BJ (cell line): ENCODE results near the gene KAZALD1. TPM values are rescaled to one million over a fixed set of nuclear protein-coding genes. Genes with fewer than 3 reads are reported as not detected.

ENCODE experiments used
- CTCF ChIA-PET: fragments of 350-600 bp; formaldehyde crosslinking; extraction: SDS; loops from one replicate; lab custom pipeline; 2021; ENCODE audit warnings: antibody characterized with exemption, inconsistent platforms; lab: Yijun Ruan, JAX
- POLR2A ChIA-PET: fragments of 300-600 bp; sonication (Branson Sonifier 250); formaldehyde crosslinking; extraction: SDS; loops from one replicate; lab custom pipeline; 2021; ENCODE audit warnings: antibody characterized with exemption; lab: Charles Lee
- DNase-seq: peaks from one replicate; pipeline ENCODE4 v3.0.0-alpha.2; 2011; ENCODE audit warnings: low read depth
- H3K27me3 ChIP-seq: 2 replicates; pipeline ENCODE4 v1.6.0; 2011; ENCODE audit warnings: low read length; ENCODE audit not compliant: control insufficient read depth, insufficient read depth
- H3K36me3 ChIP-seq: 2 replicates; pipeline ENCODE4 v1.5.1; 2011; ENCODE audit warnings: low read length; ENCODE audit not compliant: control insufficient read depth, insufficient read depth
- H3K4me3 ChIP-seq: 2 replicates; pipeline ENCODE4 v1.5.1; 2011; ENCODE audit warnings: low read depth, mild to moderate bottlenecking, control low read depth, low read length
- polyA plus RNA-seq: library from polyadenylated mRNA; depleted of rRNA; stranded (reverse); fragments of >200 nt; gene quantifications from 2 replicates; pipeline ENCODE4 v1.2.3, GENCODE V29; 2011
- TF ChIP-seq, protein P1 (sequence below): IDR thresholded peaks from 2 replicates; pipeline ENCODE4 v1.5.1; 2011; ENCODE audit warnings: low read depth, mild to moderate bottlenecking, control low read depth, inconsistent platforms, low read length, moderate library complexity; ENCODE audit not compliant: insufficient read depth

The KAZALD1 gene
- polyA plus RNA-seq, 1 experiment: 32.4 TPM

DNA sequence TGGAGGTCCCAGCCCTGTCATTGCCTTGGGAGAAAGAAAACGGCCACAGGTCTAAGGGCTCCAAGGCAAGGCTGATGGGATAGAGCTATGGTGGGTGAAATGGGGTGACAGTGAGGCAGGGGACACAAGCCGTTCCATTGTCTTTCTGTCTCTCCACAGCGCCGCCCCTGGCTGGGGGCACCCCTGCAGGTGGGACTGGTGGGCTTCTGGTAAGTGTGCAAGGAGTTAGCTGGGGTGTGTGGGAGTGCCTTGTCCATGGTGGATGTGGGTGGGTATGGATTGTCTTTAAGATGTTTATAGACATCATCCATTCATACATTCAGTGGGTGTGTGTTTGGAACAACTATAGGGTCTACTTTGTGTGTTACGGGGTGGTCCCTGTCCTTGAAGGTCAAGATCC lies 23.3 kb upstream of the KAZALD1 start:
- peaks cover 46% of the 10 kb centered on the region for H3K36me3 ChIP-seq

DNA sequence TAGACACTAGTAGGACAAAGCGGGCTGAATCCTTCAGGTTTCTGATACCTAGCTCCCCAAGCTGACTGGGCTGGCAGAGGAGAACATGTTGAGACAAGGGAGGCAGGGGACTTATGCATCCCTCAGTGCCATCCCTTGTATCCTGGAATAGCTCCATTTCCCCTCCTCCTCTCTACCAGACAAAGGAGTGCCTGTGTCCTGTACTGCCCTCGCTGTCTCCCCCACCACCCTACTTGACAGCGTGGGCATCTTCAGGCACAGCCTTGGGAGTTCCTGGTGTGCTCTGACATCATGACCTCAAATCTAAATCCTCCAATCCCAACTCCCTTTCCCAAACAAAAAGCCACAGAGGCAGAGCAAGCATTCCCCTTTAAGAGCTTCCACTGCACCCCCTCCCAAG lies 21.7 kb upstream of the KAZALD1 start:
- Histone ChIP-seq H3K4me3 (no peak overlapping the region), H3K27me3 (no peaks in the 10 kb centered on the region), H3K36me3 (peaks cover 44% of the 10 kb centered on the region)
- POLR2A ChIA-PET: no interaction called here
- TF ChIP-seq, protein P1, sequence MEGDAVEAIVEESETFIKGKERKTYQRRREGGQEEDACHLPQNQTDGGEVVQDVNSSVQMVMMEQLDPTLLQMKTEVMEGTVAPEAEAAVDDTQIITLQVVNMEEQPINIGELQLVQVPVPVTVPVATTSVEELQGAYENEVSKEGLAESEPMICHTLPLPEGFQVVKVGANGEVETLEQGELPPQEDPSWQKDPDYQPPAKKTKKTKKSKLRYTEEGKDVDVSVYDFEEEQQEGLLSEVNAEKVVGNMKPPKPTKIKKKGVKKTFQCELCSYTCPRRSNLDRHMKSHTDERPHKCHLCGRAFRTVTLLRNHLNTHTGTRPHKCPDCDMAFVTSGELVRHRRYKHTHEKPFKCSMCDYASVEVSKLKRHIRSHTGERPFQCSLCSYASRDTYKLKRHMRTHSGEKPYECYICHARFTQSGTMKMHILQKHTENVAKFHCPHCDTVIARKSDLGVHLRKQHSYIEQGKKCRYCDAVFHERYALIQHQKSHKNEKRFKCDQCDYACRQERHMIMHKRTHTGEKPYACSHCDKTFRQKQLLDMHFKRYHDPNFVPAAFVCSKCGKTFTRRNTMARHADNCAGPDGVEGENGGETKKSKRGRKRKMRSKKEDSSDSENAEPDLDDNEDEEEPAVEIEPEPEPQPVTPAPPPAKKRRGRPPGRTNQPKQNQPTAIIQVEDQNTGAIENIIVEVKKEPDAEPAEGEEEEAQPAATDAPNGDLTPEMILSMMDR: no peak
- CTCF ChIA-PET: interaction anchor here (0.6 to 27.0 kb wide), 6 partner anchors 9 to 860 kb away, joined by 3 to 676 read pairs (median 4); partner anchors contain the start of genes KAZALD1, PDZD7 and SFXN3
- no peak for DNase-seq

More for the DNA sequence above, 23.3 kb upstream of the KAZALD1 start:
- POLR2A ChIA-PET: no interaction called here
- Histone ChIP-seq H3K27me3 (no peaks in the 10 kb centered on the region), H3K4me3 (no peak overlapping the region)
- TF ChIP-seq, protein P1: no peak
- DNase-seq: no peak
- CTCF ChIA-PET: interaction anchor here (0.9 to 27.0 kb wide), 2 partner anchors 24 to 57 kb away, joined by 3 to 676 read pairs; partner anchors contain the start of gene KAZALD1

DNA sequence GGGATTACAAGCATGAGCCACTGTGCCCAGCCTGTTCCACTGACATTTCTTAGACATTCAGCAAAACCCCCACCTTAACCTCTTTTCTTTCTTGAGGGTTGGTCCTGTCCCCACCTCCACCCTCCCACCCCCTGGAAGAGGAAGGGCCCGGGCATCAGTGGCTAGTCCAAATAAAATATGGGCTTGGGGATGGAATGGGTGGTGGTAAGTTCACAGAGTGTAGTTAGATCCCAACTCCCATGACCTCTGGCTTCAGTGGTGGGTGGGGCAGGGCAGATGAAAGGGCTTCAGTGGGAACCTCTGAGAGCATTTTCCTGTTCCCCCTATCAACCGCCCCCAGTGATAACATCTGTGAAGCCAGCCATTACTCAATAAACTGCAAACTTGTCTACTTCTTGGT lies 20.9 kb upstream of the KAZALD1 start:
- H3K36me3 ChIP-seq: peaks cover 37% of the 10 kb centered on the region
- DNase-seq: no peak
- TF ChIP-seq, protein P1: no peak
- no peak overlapping the region for H3K4me3 ChIP-seq
- POLR2A ChIA-PET: no interaction called here
- CTCF ChIA-PET: interaction anchor here (0.8 to 27.0 kb wide), 10 partner anchors 10 to 102 kb away, joined by 3 to 676 read pairs (median 6); partner anchors contain the start of genes KAZALD1, PDZD7 and SFXN3
- no peaks in the 10 kb centered on the region for H3K27me3 ChIP-seq

DNA sequence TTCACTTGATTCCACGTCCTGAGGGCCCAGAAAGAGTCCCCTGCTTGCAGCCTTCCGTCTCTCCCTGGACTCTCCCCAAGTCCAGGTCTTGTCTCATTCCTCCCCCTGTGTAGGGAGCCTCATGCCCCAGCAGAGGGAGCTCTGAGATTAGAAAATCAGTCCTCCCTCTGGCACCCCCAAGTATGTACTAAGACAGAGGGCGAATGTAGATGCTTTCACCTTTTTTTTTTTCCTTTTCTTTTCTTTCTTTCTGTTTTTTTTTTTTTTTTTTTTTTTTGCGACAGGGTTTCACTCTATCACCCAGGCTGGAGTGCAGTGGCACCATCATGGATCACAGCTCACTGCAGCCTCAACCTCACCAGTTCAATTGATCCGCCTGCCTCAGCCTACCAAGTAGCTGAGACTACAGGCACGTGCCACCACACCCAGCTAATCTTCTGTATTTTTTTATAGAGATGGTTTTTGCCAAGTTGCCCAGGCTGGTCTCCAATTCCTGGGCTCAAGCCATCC lies 20.5 kb upstream of the KAZALD1 start:
- H3K4me3 ChIP-seq: no peak overlapping the region
- ChIA-PET CTCF (interaction anchor here (0.6 to 27.0 kb wide), 15 partner anchors 8 to 532 kb away, joined by 3 to 676 read pairs (median 4); partner anchors contain the start of genes KAZALD1, PDZD7 and SFXN3), POLR2A (interaction anchor here (0.6 kb wide), 1 partner anchor 102 kb away, joined by 4 read pairs; no protein-coding TSS in a partner anchor)
- peak; percentile 46 for DNase-seq
- H3K27me3 ChIP-seq: no peaks in the 10 kb centered on the region
- TF ChIP-seq, protein P1: peak; percentile 88
- peaks cover 33% of the 10 kb centered on the region for H3K36me3 ChIP-seq

DNA sequence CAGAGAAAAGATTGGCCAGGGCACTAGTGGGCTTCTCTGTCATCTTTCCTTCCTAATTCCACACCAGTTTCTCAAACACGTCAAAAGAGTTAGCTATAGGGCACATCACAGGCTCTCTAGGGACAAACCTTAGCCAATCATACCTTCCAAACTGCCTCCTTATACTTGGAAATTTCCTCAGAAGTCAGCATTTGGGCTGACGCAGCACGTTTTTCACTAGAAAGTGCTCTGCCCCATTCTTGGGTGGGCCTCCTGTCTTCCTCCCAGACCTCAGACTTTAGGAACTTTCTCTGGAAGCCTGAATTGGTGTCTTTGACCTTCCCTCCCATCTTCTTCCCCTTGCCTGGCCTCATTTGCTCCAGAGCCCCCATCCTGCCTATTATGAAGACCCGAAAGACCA lies 19.7 kb upstream of the KAZALD1 start:
- TF ChIP-seq, protein P1: no peak
- peak overlapping the region; percentile 47 for H3K4me3 ChIP-seq
- ChIA-PET POLR2A (interaction anchor here (1.1 to 1.4 kb wide), 3 partner anchors 10 to 25 kb away, joined by 4 to 9 read pairs (median 4); no protein-coding TSS in a partner anchor), CTCF (interaction anchor here (1.0 to 27.0 kb wide), 10 partner anchors 9 to 100 kb away, joined by 3 to 676 read pairs (median 7); partner anchors contain the start of genes KAZALD1, LZTS2, PDZD7 and SFXN3)
- no peaks in the 10 kb centered on the region for H3K27me3 ChIP-seq
- H3K36me3 ChIP-seq: peaks cover 25% of the 10 kb centered on the region
- no peak for DNase-seq
